HepG2 (cell line): ENCODE results near the gene FAM234A. TPM values are rescaled to one million over a fixed set of nuclear protein-coding genes. Genes with fewer than 3 reads are reported as not detected.

Experiments
- CBX5 ChIP-seq: sonication (generic); formaldehyde crosslinking; IDR thresholded peaks from 2 replicates; pipeline ENCODE4 v1.4.0; 2020; ENCODE audit warnings: missing genetic modification reagents, borderline replicate concordance
- HOXA3 ChIP-seq: sonication (generic); formaldehyde crosslinking; IDR thresholded peaks from 2 replicates; pipeline ENCODE4 v1.5.0; 2020; ENCODE audit warnings: missing genetic modification reagents
- KDM2A ChIP-seq: sonication (generic); formaldehyde crosslinking; IDR thresholded peaks from 2 replicates; pipeline ENCODE4 v1.4.0; 2020; ENCODE audit warnings: low read depth, missing genetic modification reagents, borderline replicate concordance
- MAZ ChIP-seq, 2 experiments: sonication (generic) in 1 of 2; formaldehyde crosslinking in 1 of 2; IDR thresholded peaks; 2 replicates each; pipeline versions ENCODE4 v1.5.0 to v1.6.1; 2012 to 2020; ENCODE audit warnings: low read depth in 2 of 2, mild to moderate bottlenecking in 2 of 2, borderline replicate concordance in 1 of 2, improper control_type of control experiment in 1 of 2, low read length in 1 of 2, missing genetic modification reagents in 1 of 2, moderate library complexity in 1 of 2
- NR2F2 ChIP-seq: IDR thresholded peaks from 2 replicates; pipeline ENCODE4 v1.6.1; 2012; ENCODE audit warnings: low read depth, inconsistent platforms, borderline replicate concordance
- PBX2 ChIP-seq: IDR thresholded peaks from 2 replicates; pipeline ENCODE4 v1.6.1; 2016; ENCODE audit warnings: control low read depth
- RFX1 ChIP-seq: fragments of 450-650 bp; IDR thresholded peaks from 2 replicates; pipeline ENCODE4 v1.6.1; 2017
- SYNCRIP ChIP-seq: fragments of 200-400 bp; formaldehyde crosslinking; IDR thresholded peaks from 2 replicates; pipeline ENCODE4 v1.6.1; 2018; ENCODE audit warnings: mild to moderate bottlenecking, low read depth, low read length; ENCODE audit not compliant: insufficient read depth
- ZFP91 ChIP-seq: sonication (generic); formaldehyde crosslinking; IDR thresholded peaks from 2 replicates; pipeline ENCODE4 v1.9.0; 2022; ENCODE audit warnings: missing genetic modification reagents, mild to moderate bottlenecking, borderline replicate concordance
- ZNF180 ChIP-seq: sonication (generic); formaldehyde crosslinking; IDR thresholded peaks from 2 replicates; pipeline ENCODE4 v1.4.0; 2020; ENCODE audit warnings: low read depth, missing genetic modification reagents, borderline replicate concordance
- ZNF503 ChIP-seq: sonication (generic); formaldehyde crosslinking; IDR thresholded peaks from 2 replicates; pipeline ENCODE4 v1.4.0; 2020; ENCODE audit warnings: missing genetic modification reagents
- ZNF687 ChIP-seq: sonication (generic); formaldehyde crosslinking; IDR thresholded peaks from 2 replicates; pipeline ENCODE4 v1.5.1; 2020; ENCODE audit warnings: mild to moderate bottlenecking, missing genetic modification reagents, moderate library complexity
- ZNF737 ChIP-seq: sonication (generic); formaldehyde crosslinking; IDR thresholded peaks from 2 replicates; pipeline ENCODE4 v1.5.0; 2020; ENCODE audit warnings: missing genetic modification reagents, mild to moderate bottlenecking, borderline replicate concordance
- ZSCAN22 ChIP-seq: sonication (generic); formaldehyde crosslinking; IDR thresholded peaks from 2 replicates; pipeline ENCODE4 v1.4.0; 2020; ENCODE audit warnings: mild to moderate bottlenecking, missing genetic modification reagents
- ZXDC ChIP-seq: sonication (generic); formaldehyde crosslinking; IDR thresholded peaks from 2 replicates; pipeline ENCODE4 v1.5.0; 2020; ENCODE audit warnings: mild to moderate bottlenecking, missing genetic modification reagents
- polyA plus RNA-seq, 8 experiments: library from polyadenylated mRNA; depleted of rRNA in 3 of 8; stranded (reverse) in 7 of 8; unstranded in 1 of 8; fragments of >200 nt; fragmentation: Illumina TruSeq in 4 of 8; extraction: Trizol in 4 of 8; gene quantifications; 2 replicates each; pipeline versions ENCODE4 v1.2.1 to v1.2.3, GENCODE V29; 2011 to 2016; ENCODE audit warnings: low read depth in 4 of 8, missing spikeins in 1 of 8, mixed read lengths in 1 of 8; ENCODE audit not compliant: insufficient read depth in 1 of 8
- total RNA-seq, 5 experiments: library from RNA; depleted of rRNA; stranded (reverse); fragments of >200 nt; fragmentation: Illumina TruSeq; extraction: Trizol; gene quantifications; 2 replicates each; pipeline ENCODE4 v1.2.3, GENCODE V29; 2016; ENCODE audit warnings: low read depth in 1 of 5

FAM234A gene
- total and polyA plus RNA-seq, 2 of the 13 experiments (the other 11 are each of a cell fraction or from before 2014, with no cell fraction given), result 29.2 to 34.4 TPM

GRCh38 chr16:275041-275641 lies 40.5 kb downstream of the FAM234A start (continued):
- TF ChIP-seq ZXDC (CRISPR knock-in tag) (no peak), RFX1 (no peak), ZNF687 (CRISPR knock-in tag) (peak; percentile 82), SYNCRIP (no peak), NR2F2 (no peak), ZNF180 (CRISPR knock-in tag) (no peak), KDM2A (no peak), PBX2 (CRISPR knock-in tag) (no peak), CBX5 (CRISPR knock-in tag) (no peak), ZNF503 (CRISPR knock-in tag) (no peak), ZNF737 (CRISPR knock-in tag) (no peak), MAZ (IDR thresholded peaks at IDR 0.05; ENCODE audit: borderline replicate concordance, low read depth, low read length) (no peak), MAZ (CRISPR knock-in tag; IDR thresholded peaks at IDR 0.05; ENCODE audit: low read depth) (no peak), HOXA3 (CRISPR knock-in tag) (no peak), ZSCAN22 (no peak), ZFP91 (CRISPR knock-in tag) (no peak)
